Forelimb muscle (tissue), 1 donor: ENCODE results near the gene TXNDC2. TPM values are rescaled to one million over a fixed set of nuclear protein-coding genes. Genes with fewer than 3 reads are reported as not detected.

Source experiments
- DNase-seq: peaks from one replicate; pipeline ENCODE4 v3.0.0-alpha.2; 2013; ENCODE audit warnings: low read depth
- polyA plus RNA-seq: library from polyadenylated mRNA; unstranded; fragments of 120-200 nt; gene quantifications from one replicate; pipeline ENCODE4 v1.2.1, GENCODE V29; 2013; ENCODE audit not compliant: insufficient read length

The TXNDC2 gene
- polyA plus RNA-seq, 1 donor: 0.05 TPM

- DNase-seq: peak; percentile 97
Observed at GRCh38 chr18:9913526-9914333, 28.0 kb downstream of the TXNDC2 start, which contains the start of gene VAPA. VAPA (plus strand) TSS chr18:9914016; CDS start chr18:9914257, 241 bp downstream.

GRCh38 chr18:9914334-9914583 lies 28.5 kb downstream of the TXNDC2 start:
- DNase-seq: no peak

GRCh38 chr18:9914584-9915290 lies 29.0 kb downstream of the TXNDC2 start:
- no peak for DNase-seq

GRCh38 chr18:9915291-9916076 lies 29.7 kb downstream of the TXNDC2 start:
- DNase-seq: no peak

GRCh38 chr18:9916077-9916639 lies 30.4 kb downstream of the TXNDC2 start:
- DNase-seq: no peak

GRCh38 chr18:9916808-9917207 lies 31.0 kb downstream of the TXNDC2 start:
- DNase-seq: no peak

DNA sequence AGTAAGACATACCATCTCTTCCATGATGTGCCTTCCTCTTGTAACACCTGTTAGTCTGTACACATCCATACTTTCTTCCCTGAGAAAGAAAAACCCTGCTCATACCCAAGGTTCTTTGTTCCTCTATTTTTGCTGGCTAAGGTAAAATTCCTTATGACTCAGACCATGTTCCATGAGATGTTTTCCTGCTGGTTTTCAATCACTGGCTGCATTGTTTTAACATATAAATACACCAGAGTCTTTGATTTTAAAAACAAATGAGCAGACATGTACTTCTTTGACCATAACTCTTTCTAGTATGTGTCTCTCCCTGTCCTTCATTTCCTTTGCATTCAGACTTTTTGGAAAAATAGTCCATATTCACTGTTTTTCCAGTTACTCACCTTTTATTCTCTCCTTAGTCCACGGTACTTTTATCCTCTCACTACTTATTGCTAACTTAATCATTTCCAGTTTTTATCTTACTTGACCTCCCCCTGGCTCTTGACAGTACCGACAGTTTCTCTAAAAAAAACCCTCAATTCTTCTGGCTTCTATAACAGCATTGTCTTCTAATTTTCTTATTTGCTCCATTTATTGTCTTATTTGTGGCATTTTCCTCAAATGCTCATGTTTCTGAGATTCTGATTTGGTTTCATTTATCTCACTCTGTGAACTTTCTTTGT lies 32.4 kb downstream of the TXNDC2 start:
- no peak for DNase-seq

DNA sequence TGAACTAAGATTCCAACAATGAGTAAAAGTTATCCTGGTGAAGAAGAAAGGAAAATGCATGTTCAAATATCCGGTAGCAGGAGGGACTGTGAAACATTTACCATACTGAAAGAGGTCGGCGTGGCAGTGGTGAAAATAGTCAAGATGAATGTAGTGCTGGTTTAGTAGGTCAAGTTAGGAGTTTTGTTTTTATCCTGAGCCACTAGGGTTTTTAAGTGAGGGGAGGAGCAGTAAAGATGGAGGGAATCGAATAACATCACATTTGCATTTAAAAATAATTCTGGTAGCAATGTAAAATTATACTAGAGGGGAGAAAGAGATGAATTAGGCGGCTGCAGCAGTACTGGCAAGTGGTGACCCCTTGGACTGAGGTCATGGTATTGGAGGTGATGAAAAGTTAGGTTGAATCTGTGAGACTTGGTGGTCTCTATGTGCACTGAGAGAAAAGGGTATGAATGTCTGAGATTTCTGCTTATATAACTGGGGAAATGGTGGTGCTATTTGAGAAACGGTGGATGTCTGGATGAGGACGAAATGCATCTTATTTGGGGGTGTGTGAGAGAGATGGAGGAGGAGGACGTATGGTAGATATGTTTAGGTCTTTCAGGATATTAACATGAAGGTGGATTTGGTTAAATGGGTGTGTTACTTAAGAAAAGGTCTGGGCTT lies 33.9 kb downstream of the TXNDC2 start:
- no peak for DNase-seq

GRCh38 chr18:9922592-9923311 lies 37.0 kb downstream of the TXNDC2 start:
- no peak for DNase-seq

DNA sequence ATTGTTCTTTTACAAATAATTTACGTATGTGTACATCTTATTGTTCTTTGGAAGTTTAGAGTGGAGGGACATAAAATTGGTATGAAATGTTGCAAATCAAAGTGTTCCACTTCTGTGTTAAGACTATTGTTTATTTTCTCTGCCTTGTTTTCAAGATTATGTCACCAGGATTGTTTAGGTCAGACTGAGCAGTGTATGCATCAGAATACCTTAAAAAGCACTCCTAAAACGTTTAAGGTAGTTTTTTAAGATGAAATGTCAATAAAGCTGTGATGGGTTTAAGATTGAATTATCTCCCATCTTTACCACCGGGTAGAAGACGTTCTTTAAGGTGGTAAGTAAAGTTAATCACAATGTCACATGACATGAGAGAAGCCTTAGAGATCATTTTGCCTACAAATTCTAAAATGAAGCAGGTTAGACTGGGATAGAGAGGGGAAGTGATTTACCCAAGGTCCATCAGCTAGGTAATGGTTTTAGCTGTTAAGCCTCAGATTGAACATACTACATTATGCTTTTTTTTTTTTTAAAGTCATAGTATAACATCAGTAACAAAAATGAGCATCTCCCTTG lies 38.7 kb downstream of the TXNDC2 start:
- no peak for DNase-seq

DNA sequence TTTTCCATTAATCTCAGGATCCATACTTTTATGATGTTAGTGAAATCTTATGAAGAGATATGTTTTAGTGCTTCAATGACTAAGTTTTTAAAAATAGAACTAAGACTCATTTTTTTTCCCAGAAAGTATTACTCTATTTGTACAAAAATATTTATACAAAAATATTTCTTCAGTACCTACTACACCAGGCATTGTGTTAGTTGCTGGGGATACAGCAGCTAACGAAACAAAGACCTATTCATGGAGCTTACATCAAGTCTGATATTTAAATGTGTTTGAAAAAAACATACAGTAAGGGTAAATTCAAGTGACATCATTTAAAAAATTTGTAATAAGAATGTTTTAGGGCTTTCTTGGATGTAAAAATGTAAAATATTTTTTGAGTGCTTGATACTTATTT lies 39.6 kb downstream of the TXNDC2 start:
- DNase-seq: no peak

- DNase-seq: no peak
Observed at GRCh38 chr18:9925795-9926194, 40.0 kb downstream of the TXNDC2 start.

DNA sequence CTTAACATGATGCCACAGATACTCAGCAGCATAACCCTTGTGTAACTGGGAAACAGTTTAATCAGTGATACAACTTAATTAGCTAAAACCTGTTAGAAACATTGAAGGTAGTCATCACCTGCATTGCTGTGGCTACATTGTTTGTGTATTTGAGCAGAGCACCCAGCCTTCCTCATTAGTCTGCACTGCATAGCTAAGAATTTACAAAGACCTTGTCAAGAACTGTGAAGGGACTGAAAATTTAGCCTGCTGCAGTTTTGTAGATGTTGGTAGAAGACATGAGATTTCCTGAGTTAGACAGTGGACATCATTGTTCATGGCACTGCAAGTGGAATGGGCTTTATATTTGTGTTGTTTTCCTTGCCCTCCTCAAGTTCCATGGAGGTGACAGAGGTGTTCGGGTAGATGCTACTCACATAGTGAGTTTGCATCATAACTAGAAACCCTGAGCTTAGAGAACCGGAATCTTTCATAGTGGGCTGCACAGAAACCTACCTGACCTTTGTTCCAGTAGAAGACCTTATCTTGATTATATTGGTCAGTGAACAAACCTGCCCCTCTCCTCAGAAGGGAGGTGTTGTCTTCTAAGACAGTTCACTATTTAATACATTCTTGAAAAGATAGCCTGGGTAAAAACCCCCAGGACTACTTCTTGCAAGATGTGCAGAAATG lies 40.6 kb downstream of the TXNDC2 start:
- DNase-seq: no peak

GRCh38 chr18:9926977-9927376 lies 41.2 kb downstream of the TXNDC2 start:
- DNase-seq: no peak

DNA sequence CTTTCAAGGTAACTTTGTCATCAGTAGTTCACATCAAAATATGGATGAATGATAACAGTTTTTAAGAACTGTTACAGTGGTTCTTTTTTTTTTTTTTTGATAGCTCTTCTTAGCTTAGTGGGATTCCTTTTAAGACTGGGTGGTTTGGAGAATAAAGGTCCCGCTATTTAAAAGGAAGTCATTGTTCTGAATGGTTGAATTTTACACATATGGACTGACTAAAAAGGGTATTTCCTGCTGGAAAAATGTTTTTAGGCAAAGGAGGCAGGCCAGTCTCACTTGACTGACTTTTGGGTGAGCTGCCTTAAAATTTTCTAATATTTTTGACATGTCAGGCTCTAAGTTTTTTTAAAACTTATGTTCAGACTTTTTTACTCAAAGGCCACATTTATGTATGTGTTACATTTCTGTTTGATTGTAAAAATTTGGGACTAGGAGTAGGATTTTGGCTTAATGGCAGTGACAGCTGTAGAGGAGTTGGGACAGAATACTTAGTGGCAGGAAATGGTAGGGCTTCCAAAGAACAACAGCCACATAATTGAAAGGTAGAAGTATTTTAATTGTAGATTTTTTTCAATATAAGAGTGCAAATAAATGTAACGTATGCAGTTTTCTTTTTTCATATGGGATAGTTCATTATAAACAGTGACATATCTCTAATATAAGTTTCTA lies 41.8 kb downstream of the TXNDC2 start:
- DNase-seq: no peak

DNA sequence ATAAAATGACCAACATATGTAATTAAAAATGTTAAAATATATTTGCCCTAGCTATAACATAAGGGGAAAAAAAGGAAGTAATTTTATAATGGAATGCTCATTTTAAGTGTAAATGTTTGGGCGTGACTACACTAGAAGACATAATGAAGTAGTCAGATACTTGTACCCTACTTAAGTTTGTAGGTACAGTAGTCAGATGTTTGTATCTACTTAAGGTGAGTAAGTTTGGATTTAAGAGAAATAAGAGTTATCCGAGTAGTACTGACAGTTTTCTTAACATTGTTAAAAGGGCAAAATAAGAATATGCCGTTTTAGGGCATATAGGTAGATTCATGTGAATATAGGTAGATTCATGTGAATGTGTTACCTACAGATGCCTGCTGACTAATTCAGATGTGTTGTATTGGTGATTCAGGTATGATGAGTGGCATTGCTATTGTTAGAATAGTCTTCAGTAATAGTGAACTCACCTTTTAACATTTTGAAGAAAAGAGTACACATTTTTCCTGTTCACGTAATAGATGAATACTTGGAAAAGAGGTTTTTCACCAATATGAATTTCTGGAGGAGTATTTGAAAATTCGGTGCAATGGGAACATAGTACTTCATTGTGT lies 43.0 kb downstream of the TXNDC2 start:
- DNase-seq: no peak

DNA sequence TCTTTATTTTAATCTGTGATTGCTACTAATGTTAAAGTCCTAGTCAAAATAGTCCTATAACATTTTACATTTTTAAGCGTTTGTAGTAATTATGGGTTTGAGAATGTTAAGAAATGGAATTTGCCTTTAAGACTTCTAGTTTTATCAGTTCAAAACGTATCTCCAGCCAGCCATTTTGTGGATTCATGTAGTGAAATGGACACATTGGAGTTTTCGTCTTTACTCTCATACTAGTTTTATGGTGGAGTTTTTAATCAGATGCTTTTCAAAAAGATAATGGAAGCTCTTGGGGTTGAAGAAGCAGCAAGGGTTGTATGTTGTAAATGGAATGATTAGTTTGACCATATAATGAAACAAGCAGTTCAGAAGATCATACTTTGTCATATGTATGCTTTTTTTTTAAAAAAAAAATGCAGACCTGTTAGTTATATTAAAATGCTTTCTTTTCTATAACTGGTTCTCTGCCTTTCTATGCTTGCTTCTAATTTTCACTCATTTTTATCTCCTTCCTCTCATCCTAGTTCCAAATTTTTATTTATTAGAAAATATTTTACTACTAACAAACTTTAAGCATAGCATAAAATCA lies 44.6 kb downstream of the TXNDC2 start:
- DNase-seq: no peak

- DNase-seq: no peak
Observed at GRCh38 chr18:9931146-9931545, 45.4 kb downstream of the TXNDC2 start.
